ENCODE measurements around the gene SPATA33.

Gene SPATA33

GRCh38 chr16:89636663-89637062 lies 21.0 kb upstream of the SPATA33 start:
- no peak for DNase-seq (ENCODE audit: low read depth, low spot score)
- no peak overlapping the region for H3K4me3 ChIP-seq (ENCODE audit: low read depth, low read length)
- POLR2A ChIA-PET = no interaction called here
- no peak for TF ChIP-seq CTCF (IDR thresholded peaks at IDR 0.05; ENCODE audit: insufficient read depth, low read length, missing control alignments)
- CTCF ChIA-PET = interaction anchor here (1.6 kb wide), 1 partner anchor 61 kb away, joined by 5 read pairs; the partner anchor contains the start of gene CPNE7

GRCh38 chr16:89637379-89637778 lies 20.3 kb upstream of the SPATA33 start:
- CTCF ChIA-PET = interaction anchor here (0.7 to 1.6 kb wide), 2 partner anchors 16 to 62 kb away, joined by 3 to 5 read pairs; partner anchors contain the start of gene CPNE7

GRCh38 chr16:89638455-89638854 lies 19.2 kb upstream of the SPATA33 start:
- no peak for TF ChIP-seq CTCF (IDR thresholded peaks at IDR 0.05; ENCODE audit: insufficient read depth, low read length, missing control alignments)
- H3K4me3 ChIP-seq (ENCODE audit: low read depth, low read length) = no peak overlapping the region
- ChIA-PET POLR2A (no interaction called here), CTCF (interaction anchor here (1.6 kb wide), 1 partner anchor 63 kb away, joined by 5 read pairs; the partner anchor contains the start of gene CPNE7)
- no peak for DNase-seq (ENCODE audit: low read depth, low spot score)

More at GRCh38 chr16:89637379-89637778, 20.3 kb upstream of the SPATA33 start:
- no peak for DNase-seq (ENCODE audit: low read depth, low spot score)
- no peak overlapping the region for H3K4me3 ChIP-seq (ENCODE audit: low read depth, low read length)
- no peak for TF ChIP-seq CTCF (IDR thresholded peaks at IDR 0.05; ENCODE audit: insufficient read depth, low read length, missing control alignments)
- POLR2A ChIA-PET = no interaction called here

- no peak for DNase-seq (ENCODE audit: low read depth, low spot score)
- CTCF ChIA-PET = interaction anchor here (0.7 to 3.6 kb wide), 5 partner anchors 16 to 81 kb away, joined by 3 to 34 read pairs (median 3); partner anchors contain the start of gene CPNE7
- H3K4me3 ChIP-seq (ENCODE audit: low read depth, low read length) = no peak overlapping the region
- POLR2A ChIA-PET = interaction anchor here (1.1 kb wide), 1 partner anchor 75 kb away, joined by 4 read pairs; no protein-coding TSS in a partner anchor
- TF ChIP-seq CTCF (IDR thresholded peaks at IDR 0.05; ENCODE audit: insufficient read depth, low read length, missing control alignments) = no peak
Observed at GRCh38 chr16:89639385-89639784, 18.3 kb upstream of the SPATA33 start.

- H3K4me3 ChIP-seq (ENCODE audit: low read depth, low read length) = no peak overlapping the region
- DNase-seq (ENCODE audit: low read depth, low spot score) = no peak
- CTCF ChIA-PET = interaction anchor here (0.7 to 3.8 kb wide), 32 partner anchors 8 to 449 kb away, joined by 3 to 34 read pairs (median 4); partner anchors contain the start of genes CPNE7 and DPEP1
- no peak for TF ChIP-seq CTCF (IDR thresholded peaks at IDR 0.05; ENCODE audit: insufficient read depth, low read length, missing control alignments)
- POLR2A ChIA-PET = interaction anchor here (0.7 to 0.9 kb wide), 2 partner anchors 59 to 67 kb away, joined by 3 read pairs; no protein-coding TSS in a partner anchor
Observed at GRCh38 chr16:89641458-89642119, 16.0 kb upstream of the SPATA33 start.

GRCh38 chr16:89642574-89642973 lies 15.1 kb upstream of the SPATA33 start:
- DNase-seq (ENCODE audit: low read depth, low spot score) = no peak
- TF ChIP-seq CTCF (IDR thresholded peaks at IDR 0.05; ENCODE audit: insufficient read depth, low read length, missing control alignments) = no peak
- no peak overlapping the region for H3K4me3 ChIP-seq (ENCODE audit: low read depth, low read length)
- CTCF ChIA-PET = interaction anchor here (0.7 to 3.8 kb wide), 16 partner anchors 9 to 450 kb away, joined by 3 to 34 read pairs (median 4); partner anchors contain the start of gene CPNE7
- POLR2A ChIA-PET = interaction anchor here (0.9 kb wide), 1 partner anchor 40 kb away, joined by 3 read pairs; no protein-coding TSS in a partner anchor

All from AG04449 (cell line).